ENCODE measurements around the gene SGPL1. TPM values are rescaled to one million over a fixed set of nuclear protein-coding genes. Genes with fewer than 3 reads are reported as not detected.

Gene SGPL1
- total RNA-seq, 5 donors from 2014 or later (not counting 1 experiment from before 2014, with no cell fraction given) = 25.0 to 36.8 (median 27.9) TPM

DNA sequence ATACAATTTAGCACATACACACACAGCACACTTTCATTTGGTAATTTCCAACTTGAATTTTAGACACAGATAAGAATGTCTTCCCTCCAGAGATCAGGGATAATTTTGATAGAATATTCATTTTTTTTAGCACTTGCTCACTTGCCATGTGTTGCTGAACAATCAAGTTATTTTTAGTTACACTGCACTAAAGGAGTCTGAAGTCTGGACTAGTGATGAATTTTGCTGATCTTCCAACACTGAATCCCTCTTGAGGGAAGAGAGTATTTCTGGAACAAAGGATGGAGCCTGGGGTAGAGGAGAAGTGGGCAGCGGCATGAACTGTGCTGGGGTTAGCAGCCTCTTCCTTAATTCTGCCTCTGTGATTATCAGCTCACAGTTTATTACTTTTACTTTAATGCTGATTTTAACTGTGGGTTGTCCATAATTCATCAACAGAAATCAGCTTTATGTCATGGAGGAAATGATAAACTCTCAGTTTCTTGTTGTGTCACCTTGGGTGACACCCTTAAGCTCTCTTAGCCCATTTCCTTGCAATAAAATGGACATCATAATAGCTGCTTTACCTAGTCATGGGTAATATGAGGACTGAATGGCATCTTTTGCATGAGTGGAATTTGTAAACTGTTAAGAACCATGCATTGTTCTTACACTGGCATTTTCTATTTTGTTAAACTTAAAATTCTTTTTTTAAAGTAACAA is 32.1 kb downstream of the SGPL1 start:
- Mint-ChIP-seq H3K9me3 (no peaks in the 10 kb centered on the region), H3K27ac (no peak overlapping the region), H3K27me3 (no peaks in the 10 kb centered on the region), H3K4me3 (no peak overlapping the region), H3K4me1 (peaks cover 0 to 12% (median 4%) of the 10 kb centered on the region in 3 donors), H3K36me3 (peaks cover 53% of the 10 kb centered on the region)
- no CpG with 5 or more reads among the region's 1 CpG for WGBS (ENCODE audit: insufficient coverage)
- Histone ChIP-seq H3K27me3 (replicated peaks in 1 of 2; ENCODE audit: control insufficient read depth in 2 of 2, extremely low read depth in 1 of 2, insufficient read depth in 2 of 2, low read length in 1 of 2) (no peaks in the 10 kb centered on the region), H3K4me1 (ENCODE audit: control insufficient read depth in 1 of 2, extremely low read depth in 1 of 2, insufficient read depth in 2 of 2, low read length in 2 of 2) (no peaks in the 10 kb centered on the region), H3K9me3 (no peaks in the 10 kb centered on the region), H3K27ac (ENCODE audit: low read length) (no peak overlapping the region), H3K36me3 (ENCODE audit: control insufficient read depth in 2 of 2, extremely low read depth in 1 of 2, insufficient read depth in 1 of 2, low read length in 1 of 2) (peaks cover 0 to 26% of the 10 kb centered on the region in 2 donors), H3K4me3 (ENCODE audit: control insufficient read depth in 1 of 2, extremely low read depth in 1 of 2, low read length in 1 of 2) (no peak overlapping the region)
- ChIA-PET POLR2A (no interaction called here), CTCF (no interaction called here)
- ATAC-seq (replicated peaks in 1 of 4) (no peak), DNase-seq (no peak)

DNA sequence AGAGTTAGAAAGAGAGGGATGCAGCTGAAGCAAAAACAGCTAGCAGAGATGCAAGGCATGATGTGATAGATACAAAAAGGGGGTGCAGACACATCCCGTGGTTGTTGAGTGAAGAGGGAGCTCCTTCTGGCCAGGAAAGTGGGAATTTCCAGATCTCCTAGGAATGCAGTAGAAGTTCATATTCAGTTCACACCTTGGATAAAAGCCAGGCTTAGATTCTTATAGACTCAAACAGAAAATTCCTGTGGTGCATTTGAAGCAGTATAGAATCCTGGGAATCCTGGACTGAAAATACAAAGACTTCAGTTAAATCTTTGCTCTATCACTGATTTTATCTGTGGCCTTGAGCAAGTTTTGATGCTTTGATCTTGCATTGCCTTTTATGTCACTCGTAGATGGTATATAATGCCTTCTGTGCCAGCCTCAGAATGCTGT is 33.9 kb downstream of the SGPL1 start:
- CTCF ChIA-PET = no interaction called here
- no peak overlapping the region for H3K4me3 Mint-ChIP-seq
- H3K27me3 Mint-ChIP-seq = no peaks in the 10 kb centered on the region

DNA sequence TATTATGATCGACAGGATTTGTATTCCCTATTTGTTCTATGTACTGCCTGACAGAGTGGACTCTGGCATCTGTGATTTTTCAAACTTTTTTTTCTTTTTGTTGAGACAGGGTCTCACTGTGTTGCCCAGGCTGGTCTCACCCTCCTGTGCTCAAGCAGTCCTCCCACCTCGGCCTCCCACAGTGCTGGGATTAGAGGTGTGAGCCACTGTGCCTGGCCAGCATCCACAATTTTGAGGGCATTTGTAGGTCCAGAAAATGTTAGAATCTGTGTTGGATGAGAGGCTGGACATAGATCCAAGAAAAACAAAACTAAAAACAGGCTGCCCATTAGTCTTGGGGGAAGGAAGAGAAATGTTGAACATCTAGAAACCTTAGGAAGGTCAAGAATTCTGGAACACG is 34.3 kb downstream of the SGPL1 start:
- DNase-seq = no peak
- no peak for ATAC-seq (replicated peaks in 1 of 4)
- H3K4me3 Mint-ChIP-seq = no peak overlapping the region
- no peaks in the 10 kb centered on the region for H3K4me1 ChIP-seq (ENCODE audit: control insufficient read depth in 1 of 2, extremely low read depth in 1 of 2, insufficient read depth in 2 of 2, low read length in 2 of 2)
- H3K4me1 Mint-ChIP-seq = peaks cover 0 to 10% (median 4%) of the 10 kb centered on the region in 3 donors
- no peak overlapping the region for H3K4me3 ChIP-seq (ENCODE audit: control insufficient read depth in 1 of 2, extremely low read depth in 1 of 2, low read length in 1 of 2)
- H3K36me3 ChIP-seq (ENCODE audit: control insufficient read depth in 2 of 2, extremely low read depth in 1 of 2, insufficient read depth in 1 of 2, low read length in 1 of 2) = peaks cover 0 to 29% of the 10 kb centered on the region in 2 donors
- no peaks in the 10 kb centered on the region for H3K27me3 ChIP-seq (replicated peaks in 1 of 2; ENCODE audit: control insufficient read depth in 2 of 2, extremely low read depth in 1 of 2, insufficient read depth in 2 of 2, low read length in 1 of 2)
- WGBS (ENCODE audit: insufficient coverage) = 100% methylated on average over 1 of the region's 3 CpGs
- POLR2A ChIA-PET = no interaction called here
- H3K9me3 Mint-ChIP-seq = no peaks in the 10 kb centered on the region
- H3K27ac Mint-ChIP-seq = no peak overlapping the region
- H3K36me3 Mint-ChIP-seq = peaks cover 52% of the 10 kb centered on the region
- no peaks in the 10 kb centered on the region for H3K27me3 Mint-ChIP-seq
- H3K27ac ChIP-seq (ENCODE audit: low read length) = no peak overlapping the region
- CTCF ChIA-PET = no interaction called here
- H3K9me3 ChIP-seq = no peaks in the 10 kb centered on the region

More for the DNA sequence above, 33.9 kb downstream of the SGPL1 start:
- POLR2A ChIA-PET = interaction anchor here in 1 of 2 donors (0.6 kb wide), 1 partner anchor 9 kb away, joined by 3 read pairs; no protein-coding TSS in a partner anchor
- H3K27ac ChIP-seq (ENCODE audit: low read length) = no peak overlapping the region
- DNase-seq (no peak), ATAC-seq (replicated peaks in 1 of 4) (no peak)
- H3K36me3 Mint-ChIP-seq = peaks cover 51% of the 10 kb centered on the region
- H3K27me3 ChIP-seq (replicated peaks in 1 of 2; ENCODE audit: control insufficient read depth in 2 of 2, extremely low read depth in 1 of 2, insufficient read depth in 2 of 2, low read length in 1 of 2) = no peaks in the 10 kb centered on the region
- no peak overlapping the region for H3K4me3 ChIP-seq (ENCODE audit: control insufficient read depth in 1 of 2, extremely low read depth in 1 of 2, low read length in 1 of 2)
- WGBS (ENCODE audit: insufficient coverage) = 38% methylated on average over 1 of the region's 2 CpGs
- H3K27ac Mint-ChIP-seq = peak overlapping the region in 1 of 2 donors; percentile 5
- no peaks in the 10 kb centered on the region for H3K9me3 Mint-ChIP-seq
- H3K4me1 ChIP-seq (ENCODE audit: control insufficient read depth in 1 of 2, extremely low read depth in 1 of 2, insufficient read depth in 2 of 2, low read length in 2 of 2) = no peaks in the 10 kb centered on the region
- H3K4me1 Mint-ChIP-seq = peaks cover 0 to 10% (median 4%) of the 10 kb centered on the region in 3 donors
- no peaks in the 10 kb centered on the region for H3K9me3 ChIP-seq
- H3K36me3 ChIP-seq (ENCODE audit: control insufficient read depth in 2 of 2, extremely low read depth in 1 of 2, insufficient read depth in 1 of 2, low read length in 1 of 2) = peaks cover 0 to 30% of the 10 kb centered on the region in 2 donors

DNA sequence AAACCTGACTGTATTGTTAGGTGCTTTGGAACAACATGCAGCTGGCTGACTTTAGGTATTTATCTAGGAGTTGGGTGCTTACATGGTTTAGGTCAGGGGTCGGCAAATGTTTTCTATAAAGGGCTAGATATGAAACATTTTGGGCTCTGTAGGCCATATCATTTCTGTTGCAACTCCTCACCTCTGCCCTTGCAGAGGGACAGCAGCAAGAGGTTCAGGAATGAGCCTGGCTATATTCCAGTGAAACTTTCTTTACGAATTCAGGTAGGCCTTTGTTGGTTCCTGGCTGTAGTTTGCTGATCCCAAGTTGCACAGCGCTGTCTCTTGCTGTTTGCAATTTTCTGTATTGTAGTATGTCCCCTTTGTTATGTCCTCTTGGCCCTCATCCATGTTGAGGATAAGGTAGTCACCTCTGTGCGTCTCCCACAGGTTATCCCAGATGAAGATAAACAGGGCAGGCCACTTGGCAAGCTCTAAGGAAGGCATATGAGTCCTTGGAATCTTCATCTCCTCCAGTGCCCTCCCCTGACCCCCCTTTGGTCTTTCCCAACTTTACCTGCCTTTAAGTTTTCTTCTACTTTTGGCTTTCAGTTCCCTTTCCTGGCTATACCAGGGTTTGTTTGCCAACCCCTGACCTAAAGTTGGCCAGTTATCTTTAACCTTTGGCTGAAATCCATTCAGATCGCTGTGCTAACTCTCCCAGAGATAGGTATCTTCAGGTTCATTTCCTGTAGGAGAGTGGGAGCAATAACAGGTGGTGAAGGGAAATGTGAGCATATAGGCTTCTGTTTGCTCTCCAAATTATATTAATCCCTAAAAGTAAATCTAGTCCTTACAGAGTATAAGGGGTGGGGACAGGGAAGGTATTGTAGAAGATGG is 36.1 kb downstream of the SGPL1 start:
- 96% methylated on average over 3 of the region's 5 CpGs for WGBS (ENCODE audit: insufficient coverage)
- Histone ChIP-seq H3K4me1 (ENCODE audit: control insufficient read depth in 1 of 2, extremely low read depth in 1 of 2, insufficient read depth in 2 of 2, low read length in 2 of 2) (no peaks in the 10 kb centered on the region), H3K27me3 (replicated peaks in 1 of 2; ENCODE audit: control insufficient read depth in 2 of 2, extremely low read depth in 1 of 2, insufficient read depth in 2 of 2, low read length in 1 of 2) (no peaks in the 10 kb centered on the region), H3K36me3 (ENCODE audit: control insufficient read depth in 2 of 2, extremely low read depth in 1 of 2, insufficient read depth in 1 of 2, low read length in 1 of 2) (peaks cover 0 to 30% of the 10 kb centered on the region in 2 donors), H3K9me3 (no peaks in the 10 kb centered on the region), H3K27ac (ENCODE audit: low read length) (no peak overlapping the region), H3K4me3 (ENCODE audit: control insufficient read depth in 1 of 2, extremely low read depth in 1 of 2, low read length in 1 of 2) (no peak overlapping the region)
- no peaks in the 10 kb centered on the region for H3K9me3 Mint-ChIP-seq
- H3K4me3 Mint-ChIP-seq = no peak overlapping the region
- ChIA-PET POLR2A (interaction anchor here in 1 of 2 donors (0.8 kb wide), 1 partner anchor 439 kb away, joined by 3 read pairs; no protein-coding TSS in a partner anchor), CTCF (interaction anchor here in 1 of 2 donors (0.6 kb wide), 1 partner anchor 56 kb away, joined by 4 read pairs; no protein-coding TSS in a partner anchor)
- no peaks in the 10 kb centered on the region for H3K27me3 Mint-ChIP-seq
- no peak overlapping the region for H3K27ac Mint-ChIP-seq
- H3K4me1 Mint-ChIP-seq = peaks cover 0 to 10% (median 4%) of the 10 kb centered on the region in 3 donors
- DNase-seq (no peak), ATAC-seq (replicated peaks in 1 of 4) (no peak)
- peaks cover 56% of the 10 kb centered on the region for H3K36me3 Mint-ChIP-seq

DNA sequence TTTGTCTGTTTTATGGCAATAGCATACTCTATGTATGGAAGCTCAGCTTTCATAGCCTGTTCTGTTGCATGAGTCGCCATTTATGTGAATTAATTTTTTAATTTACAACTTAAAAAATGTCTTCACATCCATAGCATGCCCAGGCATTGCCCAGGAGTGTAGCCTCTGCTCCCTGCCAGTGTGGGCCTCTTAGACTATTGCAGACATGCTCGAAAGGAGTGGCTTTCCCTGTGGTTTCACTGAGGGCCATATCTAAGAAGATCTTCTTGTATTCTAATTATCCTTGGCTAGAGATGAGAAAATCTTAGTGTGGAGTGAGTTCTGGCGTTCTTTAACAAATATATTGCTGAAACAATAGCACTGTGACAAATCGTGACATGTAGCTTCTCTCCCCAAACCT is 37.3 kb downstream of the SGPL1 start:
- Mint-ChIP-seq H3K36me3 (peaks cover 60% of the 10 kb centered on the region), H3K4me1 (peaks cover 0 to 10% (median 4%) of the 10 kb centered on the region in 3 donors), H3K27me3 (no peaks in the 10 kb centered on the region), H3K27ac (no peak overlapping the region), H3K9me3 (no peaks in the 10 kb centered on the region), H3K4me3 (no peak overlapping the region)
- Histone ChIP-seq H3K4me3 (ENCODE audit: control insufficient read depth in 1 of 2, extremely low read depth in 1 of 2, low read length in 1 of 2) (no peak overlapping the region), H3K27ac (ENCODE audit: low read length) (no peak overlapping the region), H3K4me1 (ENCODE audit: control insufficient read depth in 1 of 2, extremely low read depth in 1 of 2, insufficient read depth in 2 of 2, low read length in 2 of 2) (no peaks in the 10 kb centered on the region), H3K27me3 (replicated peaks in 1 of 2; ENCODE audit: control insufficient read depth in 2 of 2, extremely low read depth in 1 of 2, insufficient read depth in 2 of 2, low read length in 1 of 2) (no peaks in the 10 kb centered on the region), H3K9me3 (no peaks in the 10 kb centered on the region), H3K36me3 (ENCODE audit: control insufficient read depth in 2 of 2, extremely low read depth in 1 of 2, insufficient read depth in 1 of 2, low read length in 1 of 2) (peaks cover 0 to 40% of the 10 kb centered on the region in 2 donors)
- ChIA-PET POLR2A (no interaction called here), CTCF (interaction anchor here in 1 of 2 donors (0.6 kb wide), 1 partner anchor 23 kb away, joined by 3 read pairs; no protein-coding TSS in a partner anchor)
- 86% methylated on average over 2 of the region's 4 CpGs for WGBS (ENCODE audit: insufficient coverage)
- ATAC-seq (replicated peaks in 1 of 4) (no peak), DNase-seq (no peak)

DNA sequence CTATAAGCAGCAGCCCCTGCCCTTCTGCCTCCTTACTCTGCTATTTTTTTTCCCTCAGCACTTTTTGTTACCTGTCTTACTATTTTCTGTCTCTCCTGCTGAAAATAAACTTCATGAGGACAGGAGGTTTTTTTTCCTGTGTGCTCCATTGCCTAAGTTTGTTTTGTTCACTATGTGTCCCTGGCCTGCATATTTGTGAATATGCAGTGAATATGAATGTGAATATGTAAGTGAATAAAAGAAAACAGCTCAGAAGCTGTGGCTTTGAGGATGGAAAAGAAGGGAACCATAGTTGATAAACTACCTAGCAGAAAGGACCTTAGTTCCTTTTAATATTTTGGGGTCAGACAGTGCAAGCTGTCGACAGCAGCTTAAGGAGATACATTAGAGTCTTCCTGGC is 37.7 kb downstream of the SGPL1 start:
- Histone ChIP-seq H3K9me3 (no peaks in the 10 kb centered on the region), H3K4me1 (ENCODE audit: control insufficient read depth in 1 of 2, extremely low read depth in 1 of 2, insufficient read depth in 2 of 2, low read length in 2 of 2) (no peaks in the 10 kb centered on the region), H3K27me3 (replicated peaks in 1 of 2; ENCODE audit: control insufficient read depth in 2 of 2, extremely low read depth in 1 of 2, insufficient read depth in 2 of 2, low read length in 1 of 2) (no peaks in the 10 kb centered on the region), H3K36me3 (ENCODE audit: control insufficient read depth in 2 of 2, extremely low read depth in 1 of 2, insufficient read depth in 1 of 2, low read length in 1 of 2) (peaks cover 0 to 41% of the 10 kb centered on the region in 2 donors), H3K4me3 (ENCODE audit: control insufficient read depth in 1 of 2, extremely low read depth in 1 of 2, low read length in 1 of 2) (no peak overlapping the region), H3K27ac (ENCODE audit: low read length) (no peak overlapping the region)
- no peak for ATAC-seq (replicated peaks in 1 of 4)
- no peak for DNase-seq
- no peaks in the 10 kb centered on the region for H3K27me3 Mint-ChIP-seq
- H3K4me1 Mint-ChIP-seq = peaks cover 0 to 10% (median 4%) of the 10 kb centered on the region in 3 donors
- WGBS (ENCODE audit: insufficient coverage) = no CpG with 5 or more reads among the region's 1 CpG
- CTCF ChIA-PET = no interaction called here
- H3K4me3 Mint-ChIP-seq = no peak overlapping the region
- peaks cover 64% of the 10 kb centered on the region for H3K36me3 Mint-ChIP-seq
- H3K27ac Mint-ChIP-seq = no peak overlapping the region
- H3K9me3 Mint-ChIP-seq = no peaks in the 10 kb centered on the region
- POLR2A ChIA-PET = interaction anchor here in 1 of 2 donors (0.5 kb wide), 1 partner anchor 18 kb away, joined by 3 read pairs; no protein-coding TSS in a partner anchor

All from T-cell (primary cell).